ENCODE results near the gene GABRE. TPM values are rescaled to one million over a fixed set of nuclear protein-coding genes. Genes with fewer than 3 reads are reported as not detected.
A peak's percentile ranks its signal among the peaks of the same experiment; 100 is the strongest.

The GABRE gene
- total RNA-seq, 1 donor = 33.3 TPM

GRCh38 chrX:151983186-151983585, 8.7 kb upstream of the GABRE start:
- H3K4me1 ChIP-seq (ENCODE audit: insufficient read depth, low read length) = peaks cover 53% of the 10 kb centered on the region
- no peak overlapping the region for H3K4me3 ChIP-seq (ENCODE audit: insufficient read depth, low read length)
- peak overlapping the region; percentile 88 for H3K27ac ChIP-seq (ENCODE audit: low read depth, low read length)
- no peak overlapping the region for H2AFZ ChIP-seq (ENCODE audit: low read length)
- no peaks in the 10 kb centered on the region for H4K20me1 ChIP-seq (ENCODE audit: insufficient read depth, low read length)
- H3K9me3 ChIP-seq (ENCODE audit: low read depth, low read length) = no peaks in the 10 kb centered on the region
- no peaks in the 10 kb centered on the region for H3K27me3 ChIP-seq (ENCODE audit: insufficient read depth, low read length)
- no peak for DNase-seq (ENCODE audit: insufficient read length, low spot score, missing footprints)
- no peak for TF ChIP-seq CTCF (IDR thresholded peaks at IDR 0.05; ENCODE audit: extremely low read depth, low read depth, low read length)
- H3K36me3 ChIP-seq (ENCODE audit: insufficient read depth, low read length) = no peaks in the 10 kb centered on the region
- H3K4me2 ChIP-seq (ENCODE audit: insufficient read depth, low read length) = no peak overlapping the region
- H3K79me2 ChIP-seq (ENCODE audit: insufficient read depth, low read length) = no peaks in the 10 kb centered on the region

- Histone ChIP-seq H2AFZ (ENCODE audit: low read length) (no peak overlapping the region), H3K27ac (ENCODE audit: low read depth, low read length) (peak overlapping the region; percentile 46), H3K4me3 (ENCODE audit: insufficient read depth, low read length) (no peak overlapping the region), H3K79me2 (ENCODE audit: insufficient read depth, low read length) (no peaks in the 10 kb centered on the region), H3K9me3 (ENCODE audit: low read depth, low read length) (no peaks in the 10 kb centered on the region), H3K36me3 (ENCODE audit: insufficient read depth, low read length) (no peaks in the 10 kb centered on the region), H3K4me1 (ENCODE audit: insufficient read depth, low read length) (peaks cover 53% of the 10 kb centered on the region), H4K20me1 (ENCODE audit: insufficient read depth, low read length) (no peaks in the 10 kb centered on the region), H3K4me2 (ENCODE audit: insufficient read depth, low read length) (no peak overlapping the region), H3K27me3 (ENCODE audit: insufficient read depth, low read length) (no peaks in the 10 kb centered on the region)
- no peak for TF ChIP-seq CTCF (IDR thresholded peaks at IDR 0.05; ENCODE audit: extremely low read depth, low read depth, low read length)
- peak; percentile 73 for DNase-seq (ENCODE audit: insufficient read length, low spot score, missing footprints)
Measured at GRCh38 chrX:151982222-151982621, 7.7 kb upstream of the GABRE start.

GRCh38 chrX:151981129-151981528, 6.7 kb upstream of the GABRE start:
- Histone ChIP-seq H4K20me1 (ENCODE audit: insufficient read depth, low read length) (no peaks in the 10 kb centered on the region), H3K27me3 (ENCODE audit: insufficient read depth, low read length) (no peaks in the 10 kb centered on the region), H3K4me1 (ENCODE audit: insufficient read depth, low read length) (peaks cover 48% of the 10 kb centered on the region), H2AFZ (ENCODE audit: low read length) (no peak overlapping the region), H3K36me3 (ENCODE audit: insufficient read depth, low read length) (no peaks in the 10 kb centered on the region), H3K9me3 (ENCODE audit: low read depth, low read length) (no peaks in the 10 kb centered on the region), H3K27ac (ENCODE audit: low read depth, low read length) (peak overlapping the region; percentile 46), H3K79me2 (ENCODE audit: insufficient read depth, low read length) (no peaks in the 10 kb centered on the region), H3K4me2 (ENCODE audit: insufficient read depth, low read length) (peak overlapping the region; percentile 11), H3K4me3 (ENCODE audit: insufficient read depth, low read length) (no peak overlapping the region)
- no peak for TF ChIP-seq CTCF (IDR thresholded peaks at IDR 0.05; ENCODE audit: extremely low read depth, low read depth, low read length)
- DNase-seq (ENCODE audit: insufficient read length, low spot score, missing footprints) = peak; percentile 87

GRCh38 chrX:151977923-151978322, 3.4 kb upstream of the GABRE start:
- no peak for TF ChIP-seq CTCF (IDR thresholded peaks at IDR 0.05; ENCODE audit: extremely low read depth, low read depth, low read length)
- H3K27me3 ChIP-seq (ENCODE audit: insufficient read depth, low read length) = no peaks in the 10 kb centered on the region
- no peaks in the 10 kb centered on the region for H3K9me3 ChIP-seq (ENCODE audit: low read depth, low read length)
- peaks cover 14% of the 10 kb centered on the region for H3K79me2 ChIP-seq (ENCODE audit: insufficient read depth, low read length)
- peaks cover 9% of the 10 kb centered on the region for H4K20me1 ChIP-seq (ENCODE audit: insufficient read depth, low read length)
- H2AFZ ChIP-seq (ENCODE audit: low read length) = no peak overlapping the region
- H3K4me3 ChIP-seq (ENCODE audit: insufficient read depth, low read length) = no peak overlapping the region
- H3K27ac ChIP-seq (ENCODE audit: low read depth, low read length) = no peak overlapping the region
- H3K36me3 ChIP-seq (ENCODE audit: insufficient read depth, low read length) = no peaks in the 10 kb centered on the region
- DNase-seq (ENCODE audit: insufficient read length, low spot score, missing footprints) = no peak
- H3K4me1 ChIP-seq (ENCODE audit: insufficient read depth, low read length) = peaks cover 21% of the 10 kb centered on the region
- no peak overlapping the region for H3K4me2 ChIP-seq (ENCODE audit: insufficient read depth, low read length)

All from osteoblast (primary cell).